ENCODE measurements around the gene SOSTDC1.
"Not testable (repeated sequence)": the region's sequence is repeated elsewhere in the genome, so short reads cannot be mapped to it uniquely, and the experiment has no call there.

Gene SOSTDC1

GRCh38 chr7:16465469-16466361, at the start of gene SOSTDC1:
Gene SOSTDC1 (minus strand): TSS chr7:16465738. CDS start chr7:16465668, 70 bp downstream.
- DNase-seq, result peak; percentile 77 to 86

GRCh38 chr7:16514729-16515128, 49.2 kb upstream of the SOSTDC1 start:
- no peak for DNase-seq

GRCh38 chr7:16514271-16514670, 48.7 kb upstream of the SOSTDC1 start:
- no peak for DNase-seq

GRCh38 chr7:16512097-16512496, 46.6 kb upstream of the SOSTDC1 start:
- no peak for DNase-seq

- no peak for DNase-seq
Observed at GRCh38 chr7:16511314-16511713, 45.8 kb upstream of the SOSTDC1 start.

- DNase-seq, result no peak
Observed at GRCh38 chr7:16509829-16510228, 44.3 kb upstream of the SOSTDC1 start.

GRCh38 chr7:16506422-16506821, 40.9 kb upstream of the SOSTDC1 start:
- not testable (repeated sequence) for DNase-seq

- no peak for DNase-seq
Observed at GRCh38 chr7:16504019-16504418, 38.5 kb upstream of the SOSTDC1 start.

GRCh38 chr7:16502303-16502702, 36.8 kb upstream of the SOSTDC1 start:
- DNase-seq, result no peak

- DNase-seq, result no peak
Observed at GRCh38 chr7:16498122-16498521, 32.6 kb upstream of the SOSTDC1 start.

GRCh38 chr7:16494955-16495719, 29.6 kb upstream of the SOSTDC1 start:
- DNase-seq, result no peak

- DNase-seq, result peak in 1 of 2 experiments; percentile 18
Observed at GRCh38 chr7:16494551-16494950, 29.0 kb upstream of the SOSTDC1 start.

- no peak for DNase-seq
Observed at GRCh38 chr7:16493266-16493665, 27.7 kb upstream of the SOSTDC1 start.

- DNase-seq, result peak; percentile 77 to 86
Observed at GRCh38 chr7:16492513-16493062, 27.1 kb upstream of the SOSTDC1 start.

GRCh38 chr7:16491148-16491547, 25.6 kb upstream of the SOSTDC1 start:
- no peak for DNase-seq

GRCh38 chr7:16484453-16485158, 19.1 kb upstream of the SOSTDC1 start:
- peak; percentile 83 to 94 for DNase-seq

- no peak for DNase-seq
Observed at GRCh38 chr7:16479591-16479990, 14.1 kb upstream of the SOSTDC1 start.

- DNase-seq, result no peak
Observed at GRCh38 chr7:16479161-16479560, 13.6 kb upstream of the SOSTDC1 start.

GRCh38 chr7:16471933-16472332, 6.4 kb upstream of the SOSTDC1 start:
- peak; percentile 14 to 21 for DNase-seq

- DNase-seq, result peak in 1 of 2 experiments; percentile 9
Observed at GRCh38 chr7:16463949-16464715, 1.4 kb downstream of the SOSTDC1 start.

- no peak for DNase-seq
Observed at GRCh38 chr7:16463520-16463919, 2.0 kb downstream of the SOSTDC1 start.

- DNase-seq, result no peak
Observed at GRCh38 chr7:16462431-16462889, 3.1 kb downstream of the SOSTDC1 start.

All from NCI-H526 (cell line).